Astrocyte (in vitro differentiated cells and primary cell): Measurements from ENCODE around the gene TBX6.

Experiments
- CTCF ChIP-seq: IDR thresholded peaks from 2 replicates; pipeline ENCODE4 v1.5.1; 2011; ENCODE audit warnings: low read depth, mild to moderate bottlenecking, inconsistent platforms, low read length, moderate library complexity; ENCODE audit not compliant: insufficient read depth
- EZH2 ChIP-seq: IDR thresholded peaks from 2 replicates; pipeline ENCODE4 v1.6.1; 2012; ENCODE audit warnings: mild to moderate bottlenecking, low read length, inconsistent platforms; ENCODE audit not compliant: insufficient read depth

- no peak for TF ChIP-seq EZH2
- no peak for TF ChIP-seq CTCF
Measured at GRCh38 chr16:30119428-30119827, 27.7 kb upstream of the TBX6 start.
